Esophagus mucosa (tissue), 1 donor: ENCODE results near the gene MAT2A. TPM values are rescaled to one million over a fixed set of nuclear protein-coding genes. Genes with fewer than 3 reads are reported as not detected.

Experiments used
- ATAC-seq: fragments of 200-7000 bp; cut with Tn5 transposase; one replicate; pipeline ENCODE4 v1.9.1; 2020
- total RNA-seq: library from RNA; stranded (reverse); gene quantifications from one replicate; pipeline ENCODE4 v1.2.4, GENCODE V29; 2023
- donor health status: DM: yes; HTN: yes; CAD: no.

The MAT2A gene
- total RNA-seq, 1 donor from 2014 or later = 235 TPM

DNA sequence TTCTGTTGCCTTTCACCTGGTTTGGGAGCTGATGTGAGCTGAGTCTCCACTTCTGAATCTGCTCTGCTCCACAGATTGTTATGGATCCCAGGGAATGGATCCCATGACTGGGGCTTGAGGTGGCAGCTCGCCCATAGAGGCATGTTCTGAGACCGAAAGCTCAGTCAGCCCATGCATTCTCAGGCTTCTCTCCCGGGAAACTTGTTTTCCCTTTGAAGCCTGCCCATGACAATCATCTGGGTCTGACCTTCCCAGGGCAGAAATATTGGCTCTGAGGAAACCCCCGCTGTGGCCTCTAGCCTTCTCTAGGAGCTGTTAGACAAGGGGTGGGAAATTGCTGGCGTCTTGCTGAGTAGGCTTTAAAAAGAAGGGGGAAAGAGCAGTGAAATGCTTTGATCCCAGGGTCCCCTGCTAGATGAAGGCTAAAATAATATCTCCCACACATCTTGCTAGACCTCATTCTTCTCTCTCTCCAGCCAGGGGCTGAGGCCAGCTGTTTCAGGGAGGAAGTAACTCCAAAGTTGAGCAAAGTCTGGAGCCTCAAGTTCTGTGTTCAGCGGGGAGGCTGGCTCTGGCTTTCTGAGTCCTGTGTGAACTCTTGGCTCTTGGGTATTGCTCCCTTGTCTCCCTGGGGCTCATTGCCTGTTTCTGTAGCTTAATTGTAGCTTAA lies 40.4 kb downstream of the MAT2A start:
- ATAC-seq = no peak

DNA sequence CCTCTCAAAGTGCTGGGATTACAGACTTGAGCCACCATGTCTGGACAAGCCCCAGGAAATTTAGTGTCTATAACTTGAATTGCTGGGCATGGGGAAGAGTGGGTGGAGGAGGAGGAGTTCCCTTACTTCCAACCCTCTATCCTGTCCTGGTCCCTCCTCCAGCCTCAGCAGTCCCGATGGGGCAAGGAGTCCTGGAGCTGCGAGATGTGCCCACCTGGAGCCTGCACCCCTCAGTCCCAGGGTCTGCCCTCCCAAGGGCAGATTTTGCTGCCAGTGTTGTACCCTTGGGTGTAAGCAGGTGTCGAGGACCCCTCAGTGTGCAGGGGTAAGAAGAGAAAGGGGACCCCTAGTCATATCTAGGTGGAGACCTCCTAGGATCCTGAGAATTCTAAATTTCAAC lies 41.2 kb downstream of the MAT2A start:
- ATAC-seq = no peak

DNA sequence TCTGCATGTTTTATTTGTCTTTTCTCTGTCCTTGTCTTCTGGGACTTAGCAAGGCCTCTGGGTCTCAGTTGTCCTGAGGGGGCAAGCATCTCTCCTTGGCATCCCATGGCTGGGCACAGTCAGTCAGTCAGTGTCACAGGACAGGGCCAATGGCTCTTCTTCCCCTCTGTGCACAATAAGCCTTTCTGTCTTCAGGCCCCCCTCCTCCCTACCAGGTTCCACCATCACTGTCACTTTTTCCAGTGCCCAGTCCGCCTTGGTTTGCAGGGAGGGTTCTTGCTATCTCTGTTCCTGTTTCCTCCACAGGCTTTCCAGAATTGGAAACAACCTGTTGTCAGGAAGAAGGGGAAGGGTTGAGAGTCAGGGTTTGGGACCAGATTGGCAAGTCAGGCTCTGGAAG lies 43.5 kb downstream of the MAT2A start:
- no peak for ATAC-seq

DNA sequence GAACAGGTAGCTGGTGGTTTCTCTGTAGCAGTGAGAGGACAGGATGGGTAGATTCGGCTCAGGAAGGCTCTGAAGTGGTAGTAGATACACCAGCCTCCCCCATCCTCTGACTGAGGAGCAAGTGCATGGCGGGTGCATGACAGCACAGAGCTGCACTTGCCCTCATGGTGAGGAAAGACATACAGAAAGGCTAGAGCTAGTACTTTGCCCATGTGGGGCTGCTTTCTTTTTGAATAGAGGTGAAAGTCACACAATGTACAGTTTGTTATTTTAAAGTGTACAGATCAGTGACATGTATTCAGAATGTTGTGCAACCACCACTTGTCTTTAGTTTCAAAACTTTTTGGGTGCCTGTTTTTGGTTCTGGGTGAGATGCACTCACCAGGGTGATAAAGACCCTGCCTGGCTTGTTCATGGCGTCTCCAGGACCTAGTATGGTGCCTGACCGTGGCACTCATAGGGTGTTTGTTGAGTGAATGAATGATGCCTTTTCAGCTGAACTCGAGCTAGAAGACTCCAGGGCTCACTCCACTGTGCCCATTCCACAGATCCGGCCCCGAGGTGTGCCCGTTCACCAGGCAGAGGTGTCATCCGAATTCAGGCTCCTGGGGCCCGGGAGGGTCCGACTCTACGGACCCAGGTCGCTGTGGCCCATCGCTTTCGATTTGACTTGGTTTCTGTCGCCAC lies 44.8 kb downstream of the MAT2A start:
- ATAC-seq = no peak

DNA sequence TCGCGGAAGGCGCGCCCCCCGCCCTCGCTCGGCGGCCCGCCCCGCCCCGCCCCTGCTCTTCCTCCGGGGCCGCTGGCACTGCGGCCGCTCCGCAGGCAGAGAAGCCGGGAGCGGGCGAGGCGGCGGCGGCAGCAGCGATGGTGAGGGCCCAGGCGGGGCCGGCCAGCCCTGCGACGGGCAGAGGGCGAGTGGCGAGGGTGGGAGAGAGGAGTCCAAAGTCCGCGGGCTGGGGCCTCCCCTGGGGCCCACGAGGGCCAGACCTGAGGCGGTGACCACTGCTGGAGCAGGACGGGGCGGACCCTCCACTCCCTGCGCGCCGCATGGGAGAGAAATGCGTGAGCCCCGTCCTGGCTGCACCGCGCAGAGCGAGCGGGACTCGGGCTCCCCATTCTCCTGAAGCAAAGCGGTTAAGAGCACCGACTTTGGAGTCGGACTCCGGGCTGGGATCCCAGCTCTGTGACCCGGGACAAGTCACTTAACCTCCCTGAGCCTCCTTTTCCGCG lies 45.4 kb downstream of the MAT2A start, which contains the start of gene VAMP5:
VAMP5 (plus strand) TSS at position 78 of the 503 bp plus-strand sequence; CDS start at position 138, 60 bp downstream.
- ATAC-seq = peak; percentile 35

DNA sequence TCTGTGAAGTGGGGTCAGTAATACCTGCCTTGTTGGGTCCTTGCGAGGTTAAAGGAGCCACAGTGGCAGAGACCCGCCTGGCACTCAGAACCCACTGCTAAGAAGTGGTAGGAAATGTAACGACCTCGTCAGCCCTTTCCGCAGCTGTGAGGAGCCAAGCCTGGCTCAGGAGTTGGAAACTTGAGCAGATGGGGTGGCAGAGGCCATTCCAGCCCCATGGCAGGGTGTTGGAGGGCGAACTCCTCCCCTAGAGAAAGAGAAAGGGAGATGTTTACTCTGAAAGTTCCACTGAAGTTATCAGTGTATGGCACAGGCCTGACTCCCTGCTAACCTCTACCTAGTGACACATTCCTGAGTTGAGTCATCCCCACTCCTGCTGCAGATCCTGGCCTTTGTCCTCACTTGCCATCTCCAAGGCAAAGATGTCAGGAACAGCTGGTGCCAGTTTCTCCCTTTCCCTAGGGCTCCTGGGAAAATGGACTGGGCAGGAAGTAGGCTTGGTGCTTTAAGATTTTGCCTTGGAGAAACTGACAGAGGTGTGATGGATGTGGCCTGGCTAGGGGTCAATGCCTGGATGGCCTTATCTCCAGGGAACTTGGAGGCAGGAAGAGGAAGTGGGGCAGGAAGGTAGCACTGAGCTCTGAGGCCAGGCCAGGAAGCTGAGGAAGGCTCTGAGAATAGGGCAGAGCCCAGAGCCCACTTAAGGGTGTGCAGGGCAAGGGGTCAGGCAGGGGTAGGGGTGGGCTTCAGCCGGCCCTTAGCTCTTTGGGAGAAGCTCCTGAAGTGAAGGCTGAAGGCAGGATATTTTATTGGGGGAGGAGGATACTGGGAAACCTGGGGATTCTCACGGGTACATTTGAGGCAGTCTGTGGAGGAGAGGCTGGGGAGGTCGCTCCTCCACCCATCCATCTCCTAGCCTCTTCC lies 46.2 kb downstream of the MAT2A start:
- ATAC-seq = peak; percentile 87

DNA sequence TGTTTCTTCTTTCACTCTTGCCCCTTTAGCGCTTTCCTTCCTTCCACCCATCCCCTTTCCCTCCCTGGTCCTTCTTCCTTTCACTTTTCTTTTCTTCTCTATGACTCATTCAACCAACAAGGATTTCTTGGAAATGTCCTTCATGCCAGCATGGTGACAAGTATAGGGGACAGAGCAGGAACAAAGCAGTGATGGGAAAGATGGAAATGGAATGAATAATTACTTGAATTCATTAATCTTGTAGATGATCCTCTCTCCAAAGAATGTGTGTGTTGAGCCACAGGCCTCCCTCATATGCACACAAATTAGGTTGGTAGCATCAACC lies 46.8 kb downstream of the MAT2A start:
- no peak for ATAC-seq

DNA sequence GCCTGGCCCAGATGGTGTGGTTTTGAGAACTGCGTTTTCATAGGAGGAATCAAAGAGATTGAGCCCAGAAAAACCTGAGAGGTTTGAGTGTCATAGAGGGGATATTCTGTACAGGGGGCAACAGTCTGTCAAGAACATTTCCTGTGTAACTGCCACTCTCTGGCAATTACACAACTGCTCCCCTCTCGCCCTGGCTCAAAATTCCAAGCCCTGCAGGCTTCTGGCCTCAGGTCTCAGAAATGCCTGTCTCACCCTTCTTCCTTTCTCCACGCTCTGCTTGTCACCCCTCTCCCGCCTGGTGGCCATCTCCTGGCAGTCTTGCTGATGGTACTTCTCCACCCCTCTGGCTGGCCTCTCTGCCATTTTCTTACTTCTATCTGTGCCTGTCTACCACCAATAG lies 49.3 kb downstream of the MAT2A start:
- no peak for ATAC-seq

DNA sequence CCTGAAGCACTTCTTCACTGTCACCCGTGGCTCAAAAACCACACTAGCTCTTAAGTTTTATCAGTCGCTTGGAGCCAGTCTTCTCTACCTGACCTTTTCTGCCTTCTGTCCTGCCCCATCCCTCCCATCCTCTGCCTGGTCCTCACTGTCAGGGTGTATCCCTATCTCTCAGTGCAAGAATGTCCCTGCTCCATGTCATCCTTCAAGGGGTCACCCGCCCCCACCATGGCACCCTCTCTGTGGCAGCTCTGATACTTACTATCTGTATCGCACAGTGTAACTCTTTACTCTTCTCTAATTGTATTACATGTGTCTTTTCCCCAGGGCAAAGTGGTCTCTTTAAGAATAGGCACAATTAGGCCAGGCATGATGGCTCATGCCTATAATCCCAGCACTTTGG lies 49.7 kb downstream of the MAT2A start:
- no peak for ATAC-seq

DNA sequence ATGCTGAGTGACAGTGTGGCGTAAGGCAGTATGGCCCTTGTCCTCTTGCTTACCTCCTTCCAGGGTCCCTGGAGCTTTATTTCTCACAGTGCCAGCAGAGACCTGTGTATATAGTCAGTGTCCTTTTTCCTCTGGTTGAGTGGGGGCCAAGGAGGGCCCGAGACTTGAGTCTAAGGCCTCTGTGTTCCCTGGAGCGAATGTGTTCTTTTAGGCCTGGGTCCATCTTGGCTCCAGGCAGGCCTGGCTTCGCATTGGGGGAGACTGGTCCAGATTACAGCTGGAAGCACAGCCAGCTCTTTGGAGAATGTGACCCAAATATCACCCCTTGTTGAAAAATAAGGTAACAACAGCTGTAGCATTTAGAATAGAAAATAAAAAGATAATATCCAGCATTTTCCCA lies 50.2 kb downstream of the MAT2A start:
- ATAC-seq = no peak

DNA sequence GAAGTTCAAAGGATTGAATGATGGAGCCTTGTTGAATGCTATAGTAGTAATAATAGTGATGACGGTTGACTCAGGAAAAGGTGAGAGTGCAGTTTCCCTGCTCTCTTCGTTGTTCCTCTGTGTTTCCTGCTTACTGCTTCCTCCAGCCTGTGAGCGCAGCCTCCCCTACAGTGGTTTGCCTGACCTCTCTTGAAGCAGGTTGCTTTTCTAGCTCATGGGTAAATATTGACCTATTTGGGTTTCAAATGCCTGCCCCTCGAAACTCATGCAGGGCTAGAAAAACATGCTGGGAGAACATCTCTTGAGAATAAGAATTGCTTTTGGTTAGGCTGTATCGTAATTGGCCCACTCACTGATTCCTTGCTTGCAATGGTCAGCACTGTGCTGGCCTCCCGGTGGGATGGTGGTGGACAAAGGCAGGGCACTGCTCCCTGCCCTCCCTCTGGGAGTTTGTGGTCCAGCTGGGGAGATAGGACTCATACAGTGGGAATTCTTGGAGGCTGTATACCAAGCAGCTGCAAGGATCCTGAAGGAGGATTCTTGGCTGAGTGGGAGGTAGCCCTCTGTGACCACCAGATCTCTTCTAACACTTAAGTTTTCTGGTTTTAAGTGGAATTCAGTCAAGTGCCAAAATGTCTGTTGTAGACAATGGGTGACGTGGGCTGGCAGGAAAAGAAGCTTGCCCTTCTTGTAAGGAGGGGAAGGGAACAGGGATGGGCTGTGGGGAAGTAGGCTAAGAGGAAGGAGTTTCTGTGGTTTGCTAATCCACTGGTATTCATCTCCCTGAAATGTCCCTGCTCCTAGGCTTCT lies 51.2 kb downstream of the MAT2A start:
- ATAC-seq = peak; percentile 57

DNA sequence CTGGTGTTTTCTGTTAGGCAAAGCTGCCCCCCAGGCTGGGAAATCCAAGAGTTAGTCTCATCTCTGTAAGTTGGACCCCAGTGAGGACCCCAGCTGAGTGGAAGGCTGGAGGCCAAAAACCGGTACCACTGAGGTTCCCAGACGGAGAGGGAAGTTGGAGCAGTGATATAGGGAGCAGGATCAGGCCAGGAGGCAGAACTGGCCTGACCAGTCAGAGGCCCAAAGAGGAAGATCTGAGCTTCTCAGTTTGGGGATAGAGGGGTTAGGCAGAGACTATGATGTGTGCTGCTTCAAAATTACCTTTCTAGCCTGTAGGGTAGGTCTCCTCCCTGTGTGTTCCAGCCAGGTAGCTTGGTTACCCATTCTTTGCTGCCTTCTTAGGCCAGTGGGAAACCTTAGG lies 52.0 kb downstream of the MAT2A start:
- peak; percentile 53 for ATAC-seq

DNA sequence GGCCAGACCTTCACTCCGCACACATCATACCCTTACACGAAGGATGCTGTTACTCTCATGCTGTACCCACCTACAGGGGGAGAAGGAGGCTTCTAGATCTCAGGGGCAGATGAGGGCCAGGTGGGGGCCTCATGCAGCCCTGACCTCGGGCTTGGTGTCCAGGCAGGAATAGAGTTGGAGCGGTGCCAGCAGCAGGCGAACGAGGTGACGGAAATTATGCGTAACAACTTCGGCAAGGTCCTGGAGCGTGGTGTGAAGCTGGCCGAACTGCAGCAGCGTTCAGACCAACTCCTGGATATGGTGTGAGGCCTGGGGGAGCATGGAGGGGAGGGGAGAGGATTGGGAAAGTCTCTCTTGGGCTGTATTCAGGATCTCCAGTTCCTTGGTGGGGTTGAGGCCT lies 52.6 kb downstream of the MAT2A start:
- no peak for ATAC-seq

DNA sequence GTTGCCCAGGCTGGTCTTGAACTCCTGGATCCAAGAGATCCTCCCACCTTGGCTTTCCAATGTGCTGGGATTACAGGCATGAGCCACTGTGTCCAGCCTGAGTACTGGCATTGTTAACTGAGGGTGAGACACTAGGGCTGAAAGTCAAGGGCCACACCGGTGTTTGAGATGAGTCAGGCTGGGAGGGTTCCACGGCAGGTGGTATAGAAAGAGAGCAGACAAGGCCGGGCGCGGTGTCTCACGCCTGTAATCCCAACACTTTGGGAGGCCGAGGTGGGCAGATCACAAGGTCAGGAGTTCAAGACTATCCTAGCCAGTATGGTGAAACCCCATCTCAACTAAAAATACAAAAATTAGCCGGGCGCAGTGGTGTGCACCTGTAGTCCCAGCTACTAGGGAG lies 53.3 kb downstream of the MAT2A start:
- ATAC-seq = peak; percentile 14

DNA sequence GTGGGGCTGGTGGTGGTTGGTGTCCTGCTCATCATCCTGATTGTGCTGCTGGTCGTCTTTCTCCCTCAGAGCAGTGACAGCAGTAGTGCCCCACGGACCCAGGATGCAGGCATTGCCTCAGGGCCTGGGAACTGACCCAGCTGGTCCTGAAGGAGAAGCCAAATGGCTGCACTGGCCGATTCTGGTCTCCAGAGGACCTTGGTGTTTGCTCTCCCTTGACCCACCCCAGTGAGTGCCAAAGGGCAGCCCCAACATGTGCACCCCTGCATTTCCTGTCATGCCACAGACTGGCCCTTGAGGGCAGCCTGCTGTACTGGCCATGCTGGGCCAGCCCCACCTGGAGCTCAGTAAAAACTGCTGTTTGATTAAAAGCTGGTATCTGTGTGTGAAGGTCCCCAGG lies 54.1 kb downstream of the MAT2A start:
- ATAC-seq = no peak

Other genes with a start within 250 kb of the MAT2A start
- gene TGOLN2, start 211.2 kb upstream of the MAT2A start, total RNA-seq = 31.0 TPM
- 77.9 TPM for gene RETSAT, start 184.6 kb upstream of the MAT2A start, total RNA-seq
- gene ELMOD3, start 184.4 kb upstream of the MAT2A start, total RNA-seq = 8.1 TPM
- 295 TPM for gene CAPG, start 128.8 kb upstream of the MAT2A start, total RNA-seq
- gene SH2D6, start 120.5 kb upstream of the MAT2A start, total RNA-seq = 0.12 TPM
- gene GGCX, start 22.3 kb downstream of the MAT2A start, total RNA-seq = 26.5 TPM
- 264 TPM for gene VAMP8, start 38.4 kb downstream of the MAT2A start, total RNA-seq
- 24.2 TPM for gene VAMP5, start 45.3 kb downstream of the MAT2A start, total RNA-seq
- gene RNF181, start 56.6 kb downstream of the MAT2A start, total RNA-seq = 95.2 TPM
- gene TMEM150A, start 63.5 kb downstream of the MAT2A start, total RNA-seq = 7.9 TPM
- 23.7 TPM for gene C2orf68, start 72.9 kb downstream of the MAT2A start, total RNA-seq
- gene USP39, start 77.0 kb downstream of the MAT2A start, total RNA-seq = 28.2 TPM
- 0.84 TPM for gene SFTPB, start 129.0 kb downstream of the MAT2A start, total RNA-seq
- gene GNLY, start 155.2 kb downstream of the MAT2A start, total RNA-seq = 0.44 TPM
- 1.2 TPM for gene ATOH8, start 214.8 kb downstream of the MAT2A start, total RNA-seq